Omental fat pad (tissue), 4 donors: ENCODE results near the gene RANBP17. TPM values are rescaled to one million over a fixed set of nuclear protein-coding genes. Genes with fewer than 3 reads are reported as not detected.

ENCODE experiments used
- ATAC-seq: fragments of 150-250 bp; one replicate; pipeline ENCODE4 v1.9.1; 2016; ENCODE audit warnings: mild to moderate bottlenecking, moderate library complexity; ENCODE audit not compliant: low FRiP score
- DNase-seq: peaks from one replicate; pipeline ENCODE4 v3.0.0-alpha.2; 2019; ENCODE audit warnings: low spot score
- total RNA-seq, 4 donors: library from RNA; depleted of rRNA; stranded (reverse); fragments of >200 nt; gene quantifications; one replicate each; pipeline ENCODE4 v1.1.0, GENCODE V29; 2016
- TF ChIP-seq, protein P1 (sequence below), 3 donors: fragments of 450-650 bp; IDR thresholded peaks; one replicate each; pipeline ENCODE4 v1.5.1; 2016 to 2017; ENCODE audit warnings: antibody characterized with exemption in 3 of 3, mild to moderate bottlenecking in 3 of 3, moderate library complexity in 2 of 3

The RANBP17 gene
- total RNA-seq, 4 donors from 2014 or later = 0.93 to 10.7 (median 3.8) TPM

GRCh38 chr5:170985486-170985885 lies 123.7 kb downstream of the RANBP17 start:
- DNase-seq (no peak), ATAC-seq (no peak)
- TF ChIP-seq, protein P1, sequence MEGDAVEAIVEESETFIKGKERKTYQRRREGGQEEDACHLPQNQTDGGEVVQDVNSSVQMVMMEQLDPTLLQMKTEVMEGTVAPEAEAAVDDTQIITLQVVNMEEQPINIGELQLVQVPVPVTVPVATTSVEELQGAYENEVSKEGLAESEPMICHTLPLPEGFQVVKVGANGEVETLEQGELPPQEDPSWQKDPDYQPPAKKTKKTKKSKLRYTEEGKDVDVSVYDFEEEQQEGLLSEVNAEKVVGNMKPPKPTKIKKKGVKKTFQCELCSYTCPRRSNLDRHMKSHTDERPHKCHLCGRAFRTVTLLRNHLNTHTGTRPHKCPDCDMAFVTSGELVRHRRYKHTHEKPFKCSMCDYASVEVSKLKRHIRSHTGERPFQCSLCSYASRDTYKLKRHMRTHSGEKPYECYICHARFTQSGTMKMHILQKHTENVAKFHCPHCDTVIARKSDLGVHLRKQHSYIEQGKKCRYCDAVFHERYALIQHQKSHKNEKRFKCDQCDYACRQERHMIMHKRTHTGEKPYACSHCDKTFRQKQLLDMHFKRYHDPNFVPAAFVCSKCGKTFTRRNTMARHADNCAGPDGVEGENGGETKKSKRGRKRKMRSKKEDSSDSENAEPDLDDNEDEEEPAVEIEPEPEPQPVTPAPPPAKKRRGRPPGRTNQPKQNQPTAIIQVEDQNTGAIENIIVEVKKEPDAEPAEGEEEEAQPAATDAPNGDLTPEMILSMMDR (IDR thresholded peaks at IDR 0.05) = no peak

DNA sequence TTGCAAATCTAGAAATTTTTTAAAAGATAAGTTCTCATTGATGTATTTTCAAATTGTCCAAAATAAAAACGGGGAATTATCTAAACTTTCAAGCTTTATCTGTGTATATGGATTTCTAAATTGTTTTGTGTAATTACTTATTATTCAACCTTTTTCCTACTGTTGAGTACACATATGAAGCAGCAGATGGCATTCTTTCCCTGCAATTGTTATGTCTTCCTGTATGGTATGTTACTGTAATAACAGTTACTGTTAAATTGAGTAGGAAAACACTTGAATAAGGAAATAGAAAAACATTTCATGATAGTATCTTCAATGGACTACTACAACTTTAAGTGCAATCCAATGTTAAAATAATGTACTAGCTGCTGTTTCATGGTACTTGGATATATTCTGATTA lies 124.8 kb downstream of the RANBP17 start:
- TF ChIP-seq, protein P1 (IDR thresholded peaks at IDR 0.05) = no peak
- ATAC-seq (no peak), DNase-seq (no peak)

DNA sequence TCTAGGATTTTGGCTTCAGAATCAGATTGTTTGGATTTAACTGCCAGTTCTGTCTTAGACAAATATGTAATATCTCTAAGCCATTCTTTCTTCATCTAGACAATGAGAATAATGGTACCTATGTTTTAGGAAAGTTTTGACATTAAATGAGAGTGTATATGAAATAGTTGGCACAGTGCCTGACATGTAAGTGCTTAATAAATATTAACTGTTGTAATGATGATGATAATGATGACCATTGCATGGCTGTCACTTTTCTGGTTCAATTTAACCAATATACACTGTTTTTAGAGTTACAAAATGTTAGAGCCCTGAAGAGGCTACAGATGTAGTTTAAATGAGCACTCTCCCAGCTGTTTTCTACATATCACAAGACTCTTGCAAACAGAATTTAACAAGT lies 131.7 kb downstream of the RANBP17 start:
- TF ChIP-seq, protein P1 (IDR thresholded peaks at IDR 0.05) = no peak
- no peak for ATAC-seq
- DNase-seq = no peak

- DNase-seq (no peak), ATAC-seq (no peak)
- TF ChIP-seq, protein P1 (IDR thresholded peaks at IDR 0.05) = no peak
Observed at GRCh38 chr5:171010086-171010485, 148.3 kb downstream of the RANBP17 start.

- TF ChIP-seq, protein P1 (IDR thresholded peaks at IDR 0.05) = no peak
- ATAC-seq (no peak), DNase-seq (no peak)
Observed at GRCh38 chr5:171010816-171011215, 149.0 kb downstream of the RANBP17 start.

DNA sequence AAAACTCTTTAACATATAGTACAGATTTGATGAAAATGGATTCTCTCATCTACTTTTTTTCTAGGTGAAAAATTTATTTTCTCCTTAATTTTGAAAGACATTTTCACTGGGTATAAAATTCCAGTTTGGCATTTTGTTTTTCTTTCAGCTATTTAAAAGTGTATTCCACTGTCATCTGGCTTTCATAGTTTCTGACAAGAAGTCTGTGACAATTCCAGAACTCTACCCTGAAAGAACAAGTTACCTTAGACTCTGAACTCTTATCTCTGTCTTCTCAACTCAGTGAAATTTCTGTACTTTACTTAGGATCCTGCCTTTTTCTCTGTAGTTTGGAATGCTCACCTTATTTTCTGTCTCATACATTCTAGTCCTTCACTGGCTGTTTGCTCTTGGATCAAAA lies 161.7 kb downstream of the RANBP17 start:
- ATAC-seq = no peak
- DNase-seq = no peak

GRCh38 chr5:171024084-171024483 lies 162.3 kb downstream of the RANBP17 start:
- ATAC-seq = no peak
- TF ChIP-seq, protein P1 (IDR thresholded peaks at IDR 0.05) = no peak
- no peak for DNase-seq

More for the DNA sequence above, 161.7 kb downstream of the RANBP17 start:
- TF ChIP-seq, protein P1 (IDR thresholded peaks at IDR 0.05) = no peak
